Mucosa of descending colon (tissue), 3 donors: Measurements from ENCODE around the gene ITGB2. TPM values are rescaled to one million over a fixed set of nuclear protein-coding genes. Genes with fewer than 3 reads are reported as not detected.

Experiments used
- ATAC-seq: fragments of 200-7000 bp; cut with Tn5 transposase; one replicate; pipeline ENCODE4 v1.9.1; 2020; ENCODE audit warnings: mild to moderate bottlenecking, moderate library complexity
- DNase-seq, 3 donors: peaks; one replicate each; pipeline ENCODE4 v3.0.0-alpha.2; 2020
- H3K36me3 ChIP-seq: fragments of 200-600 bp; one replicate; pipeline ENCODE4 v1.8.0; 2021; ENCODE audit warnings: low read depth, mild to moderate bottlenecking
- H3K4me1 ChIP-seq: fragments of 200-600 bp; one replicate; pipeline ENCODE4 v1.8.0; 2021; ENCODE audit warnings: low read depth, mild to moderate bottlenecking
- H3K4me3 ChIP-seq: fragments of 200-600 bp; one replicate; pipeline ENCODE4 v1.8.0; 2021; ENCODE audit warnings: mild to moderate bottlenecking
- H3K9me3 ChIP-seq: fragments of 200-600 bp; one replicate; pipeline ENCODE4 v1.8.0; 2021; ENCODE audit warnings: mild to moderate bottlenecking
- CTCF ChIP-seq: fragments of 200-600 bp; IDR thresholded peaks from one replicate; pipeline ENCODE4 v1.8.0; 2022; ENCODE audit warnings: antibody characterized with exemption, mild to moderate bottlenecking
- intact Hi-C, 2 donors: fragments of 100-400 bp; cut with DNase I in 1 of 2; cut with micrococcal nuclease in 1 of 2; formaldehyde crosslinking; loops; one replicate each; pipeline versions ENCODE4 v1.11.0 to v1.11.1; 2022; cut with DNase I, micrococcal nuclease
- total RNA-seq, 3 donors: library from RNA; stranded (reverse); fragmentation: NEBNext Ultra II Directional in 2 of 3; extraction: Animal tissue kit (Norgen Biotek cat#: 25700) in 2 of 3; gene quantifications; one replicate each; pipeline versions ENCODE4 v1.2.1 to v1.2.4, GENCODE V29; 2021 to 2023
- donor health status: DM: no; HTN: no; CAD: no; lungs with moderate emphysema.
- donor health status: DM: no; HTN: no; CAD: no.
- donor health status: DM: no; HTN: yes; CAD: no.

The ITGB2 gene
- total RNA-seq, 3 donors from 2014 or later = 10.8 to 52.3 (median 51.1) TPM

- H3K4me1 ChIP-seq = peaks cover 4% of the 10 kb centered on the region
- H3K36me3 ChIP-seq = no peaks in the 10 kb centered on the region
- DNase-seq = peak in 1 of 3 donors; percentile 46
- no peak overlapping the region for H3K4me3 ChIP-seq
- intact Hi-C loops = no loop called here
- ATAC-seq = no peak
- H3K9me3 ChIP-seq = no peaks in the 10 kb centered on the region
- TF ChIP-seq CTCF = no peak
Observed at GRCh38 chr21:44952116-44952928, 31.6 kb upstream of the ITGB2 start.

- intact Hi-C loops = no loop called here
- peak in 1 of 3 donors; percentile 48 for DNase-seq
- H3K9me3 ChIP-seq = no peaks in the 10 kb centered on the region
- no peak for TF ChIP-seq CTCF
- peaks cover 4% of the 10 kb centered on the region for H3K4me1 ChIP-seq
- no peaks in the 10 kb centered on the region for H3K36me3 ChIP-seq
- ATAC-seq = no peak
- H3K4me3 ChIP-seq = no peak overlapping the region
Observed at GRCh38 chr21:44951186-44951915, 30.7 kb upstream of the ITGB2 start.

- H3K9me3 ChIP-seq = no peaks in the 10 kb centered on the region
- DNase-seq = peak in 1 of 3 donors; percentile 44
- no peak for TF ChIP-seq CTCF
- H3K4me1 ChIP-seq = peaks cover 4% of the 10 kb centered on the region
- H3K4me3 ChIP-seq = no peak overlapping the region
- ATAC-seq = no peak
- no peaks in the 10 kb centered on the region for H3K36me3 ChIP-seq
- intact Hi-C loops = no loop called here
Observed at GRCh38 chr21:44950351-44950750, 29.7 kb upstream of the ITGB2 start.

GRCh38 chr21:44949779-44950198 lies 29.1 kb upstream of the ITGB2 start:
- peak; percentile 90 for TF ChIP-seq CTCF
- Histone ChIP-seq H3K36me3 (no peaks in the 10 kb centered on the region), H3K4me1 (peaks cover 4% of the 10 kb centered on the region), H3K9me3 (no peaks in the 10 kb centered on the region), H3K4me3 (no peak overlapping the region)
- intact Hi-C loops = loop anchor here in 1 of 2 donors (5.0 kb wide), 1 partner anchor 183 kb away; no protein-coding TSS in a partner anchor
- DNase-seq (peak; percentile 87 to 95 (median 91)), ATAC-seq (peak; percentile 91)

GRCh38 chr21:44949161-44949778 lies 28.6 kb upstream of the ITGB2 start:
- no peak for TF ChIP-seq CTCF
- Histone ChIP-seq H3K4me1 (peaks cover 4% of the 10 kb centered on the region), H3K4me3 (no peak overlapping the region), H3K9me3 (no peaks in the 10 kb centered on the region), H3K36me3 (no peaks in the 10 kb centered on the region)
- intact Hi-C loops = loop anchor here in 1 of 2 donors (5.0 kb wide), 1 partner anchor 183 kb away; no protein-coding TSS in a partner anchor
- ATAC-seq (peak; percentile 6), DNase-seq (no peak)
